WTC11 (cell line): ENCODE data around the gene NMRAL1. TPM values are rescaled to one million over a fixed set of nuclear protein-coding genes. Genes with fewer than 3 reads are reported as not detected.

Experiments used
- ELF4 ChIP-seq: sonication (generic); formaldehyde crosslinking; IDR thresholded peaks from 2 replicates; pipeline ENCODE4 v1.8.1; 2022; ENCODE audit warnings: low read depth, mild to moderate bottlenecking, moderate library complexity, missing genetic modification reagents
- ETV6 ChIP-seq: sonication (generic); formaldehyde crosslinking; IDR thresholded peaks from 2 replicates; pipeline ENCODE4 v1.8.1; 2022; ENCODE audit warnings: mild to moderate bottlenecking, missing genetic modification reagents
- FOXK1 ChIP-seq: sonication (generic); formaldehyde crosslinking; IDR thresholded peaks from 2 replicates; pipeline ENCODE4 v1.8.0; 2022; ENCODE audit warnings: mild to moderate bottlenecking, moderate library complexity, missing genetic modification reagents
- HMGA2 ChIP-seq: fragments of 250-450 bp; sonication (Bioruptor Pico); IDR thresholded peaks from 2 replicates; pipeline ENCODE4 v1.4.0; 2021; ENCODE audit warnings: mild to moderate bottlenecking, moderate library complexity
- JUN ChIP-seq: sonication (generic); formaldehyde crosslinking; IDR thresholded peaks from 2 replicates; pipeline ENCODE4 v1.8.0; 2023; ENCODE audit warnings: mild to moderate bottlenecking, missing genetic modification reagents
- MXD4 ChIP-seq: fragments of 250-450 bp; sonication (Bioruptor Pico); IDR thresholded peaks from 2 replicates; pipeline ENCODE4 v1.8.0; 2021; ENCODE audit warnings: mild to moderate bottlenecking, moderate library complexity, borderline replicate concordance
- NFYB ChIP-seq: sonication (generic); formaldehyde crosslinking; conservative IDR thresholded peaks from 2 replicates; pipeline ENCODE4 v1.8.0; 2022; ENCODE audit warnings: low read depth, missing genetic modification reagents
- NR1H2 ChIP-seq: sonication (generic); formaldehyde crosslinking; IDR thresholded peaks from 2 replicates; pipeline ENCODE4 v1.9.0; 2021; ENCODE audit warnings: mild to moderate bottlenecking, moderate library complexity, missing genetic modification reagents
- OVOL2 ChIP-seq: fragments of 250-450 bp; sonication (Bioruptor Pico); IDR thresholded peaks from 2 replicates; pipeline ENCODE4 v1.9.0; 2021; ENCODE audit warnings: mild to moderate bottlenecking, borderline replicate concordance
- PRRX2 ChIP-seq: fragments of 250-450 bp; sonication (Bioruptor Pico); IDR thresholded peaks from 2 replicates; pipeline ENCODE4 v1.8.0; 2021; ENCODE audit warnings: mild to moderate bottlenecking
- RORB ChIP-seq: fragments of 250-450 bp; sonication (Bioruptor Pico); IDR thresholded peaks from 2 replicates; pipeline ENCODE4 v1.9.0; 2021; ENCODE audit warnings: mild to moderate bottlenecking
- SOX15 ChIP-seq: fragments of 250-450 bp; sonication (Bioruptor Pico); IDR thresholded peaks from 2 replicates; pipeline ENCODE4 v1.9.0; 2021; ENCODE audit warnings: mild to moderate bottlenecking
- SP1 ChIP-seq: sonication (generic); formaldehyde crosslinking; conservative IDR thresholded peaks from 2 replicates; pipeline ENCODE4 v1.8.1; 2022; ENCODE audit warnings: missing genetic modification reagents
- TP53 ChIP-seq: sonication (generic); formaldehyde crosslinking; IDR thresholded peaks from 2 replicates; pipeline ENCODE4 v1.8.1; 2023; ENCODE audit warnings: mild to moderate bottlenecking, missing genetic modification reagents
- ZNF219 ChIP-seq: sonication (generic); formaldehyde crosslinking; IDR thresholded peaks from 2 replicates; pipeline ENCODE4 v1.8.0; 2023; ENCODE audit warnings: missing genetic modification reagents, mild to moderate bottlenecking, borderline replicate concordance
- ZNF232 ChIP-seq: sonication (generic); formaldehyde crosslinking; IDR thresholded peaks from 2 replicates; pipeline ENCODE4 v1.8.0; 2022; ENCODE audit warnings: mild to moderate bottlenecking, missing genetic modification reagents
- ZNF396 ChIP-seq: fragments of 250-450 bp; sonication (Bioruptor Pico); IDR thresholded peaks from 2 replicates; pipeline ENCODE4 v1.8.0; 2021; ENCODE audit warnings: mild to moderate bottlenecking, moderate library complexity, borderline replicate concordance
- total RNA-seq: library from RNA; stranded (reverse); gene quantifications from 3 replicates; pipeline ENCODE4 v1.2.3, GENCODE V29; 2021
- TF ChIP-seq, protein P1 (sequence below): fragments of 250-450 bp; sonication (Bioruptor Pico); conservative IDR thresholded peaks from 2 replicates; pipeline ENCODE4 v1.9.0; 2021; ENCODE audit warnings: mild to moderate bottlenecking
- TF ChIP-seq, protein P2 (sequence below): sonication (generic); formaldehyde crosslinking; IDR thresholded peaks from 2 replicates; pipeline ENCODE4 v1.8.0; 2023; ENCODE audit warnings: mild to moderate bottlenecking, missing genetic modification reagents
- TF ChIP-seq, protein P3 (sequence below): sonication (generic); formaldehyde crosslinking; IDR thresholded peaks from 2 replicates; pipeline ENCODE4 v1.8.1; 2022; ENCODE audit warnings: low read depth, mild to moderate bottlenecking, moderate library complexity, missing genetic modification reagents, borderline replicate concordance
- TF ChIP-seq, protein P4 (sequence below): sonication (generic); formaldehyde crosslinking; IDR thresholded peaks from 2 replicates; pipeline ENCODE4 v1.8.0; 2022; ENCODE audit warnings: mild to moderate bottlenecking, missing genetic modification reagents
- TF ChIP-seq, protein P5 (sequence below): sonication (generic); formaldehyde crosslinking; IDR thresholded peaks from 2 replicates; pipeline ENCODE4 v1.8.1; 2023; ENCODE audit warnings: mild to moderate bottlenecking, missing genetic modification reagents, moderate library complexity
- TF ChIP-seq, protein P6 (sequence below): sonication (generic); formaldehyde crosslinking; IDR thresholded peaks from 2 replicates; pipeline ENCODE4 v1.8.1; 2022; ENCODE audit warnings: missing genetic modification reagents, borderline replicate concordance
- TF ChIP-seq, protein P7 (sequence below): sonication (generic); formaldehyde crosslinking; IDR thresholded peaks from 2 replicates; pipeline ENCODE4 v1.8.1; 2022; ENCODE audit warnings: low read depth, missing genetic modification reagents, borderline replicate concordance
- TF ChIP-seq, protein P8 (sequence below): sonication (generic); formaldehyde crosslinking; IDR thresholded peaks from 2 replicates; pipeline ENCODE4 v1.8.1; 2023; ENCODE audit warnings: mild to moderate bottlenecking, missing genetic modification reagents, borderline replicate concordance

The NMRAL1 gene
- total RNA-seq, 1 experiment from 2014 or later = 68.1 TPM

DNA sequence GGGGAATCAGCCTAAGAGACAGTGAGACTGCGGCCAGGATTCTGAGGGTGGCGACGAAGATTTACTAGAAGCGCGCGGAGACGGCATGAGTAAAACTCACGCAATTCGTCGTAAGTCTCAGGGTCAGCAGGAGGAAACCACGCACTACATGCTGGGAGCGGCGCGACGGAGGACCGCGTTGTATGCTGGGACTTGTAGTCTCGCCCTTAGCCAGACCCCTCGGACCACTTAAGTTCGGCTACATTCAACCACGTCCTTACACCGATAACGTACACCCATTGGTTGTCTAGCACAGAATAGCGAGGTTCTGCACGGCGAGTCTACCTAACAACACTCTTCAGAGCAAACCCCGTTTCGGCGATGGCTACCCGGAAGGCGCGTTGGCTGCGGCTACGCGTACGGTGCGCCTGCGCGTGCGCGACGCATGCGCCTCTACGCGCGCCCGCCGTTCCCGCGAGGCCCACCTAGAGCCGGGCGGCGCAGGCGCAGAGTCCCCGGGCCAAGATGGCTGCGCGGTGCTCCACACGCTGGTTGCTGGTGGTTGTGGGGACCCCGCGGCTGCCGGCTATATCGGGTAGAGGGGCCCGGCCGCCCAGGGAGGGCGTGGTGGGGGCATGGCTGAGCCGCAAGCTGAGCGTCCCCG lies 48.9 kb downstream of the NMRAL1 start, which contains the start of gene DNAJA3 (continued):
- TF ChIP-seq, protein P1, sequence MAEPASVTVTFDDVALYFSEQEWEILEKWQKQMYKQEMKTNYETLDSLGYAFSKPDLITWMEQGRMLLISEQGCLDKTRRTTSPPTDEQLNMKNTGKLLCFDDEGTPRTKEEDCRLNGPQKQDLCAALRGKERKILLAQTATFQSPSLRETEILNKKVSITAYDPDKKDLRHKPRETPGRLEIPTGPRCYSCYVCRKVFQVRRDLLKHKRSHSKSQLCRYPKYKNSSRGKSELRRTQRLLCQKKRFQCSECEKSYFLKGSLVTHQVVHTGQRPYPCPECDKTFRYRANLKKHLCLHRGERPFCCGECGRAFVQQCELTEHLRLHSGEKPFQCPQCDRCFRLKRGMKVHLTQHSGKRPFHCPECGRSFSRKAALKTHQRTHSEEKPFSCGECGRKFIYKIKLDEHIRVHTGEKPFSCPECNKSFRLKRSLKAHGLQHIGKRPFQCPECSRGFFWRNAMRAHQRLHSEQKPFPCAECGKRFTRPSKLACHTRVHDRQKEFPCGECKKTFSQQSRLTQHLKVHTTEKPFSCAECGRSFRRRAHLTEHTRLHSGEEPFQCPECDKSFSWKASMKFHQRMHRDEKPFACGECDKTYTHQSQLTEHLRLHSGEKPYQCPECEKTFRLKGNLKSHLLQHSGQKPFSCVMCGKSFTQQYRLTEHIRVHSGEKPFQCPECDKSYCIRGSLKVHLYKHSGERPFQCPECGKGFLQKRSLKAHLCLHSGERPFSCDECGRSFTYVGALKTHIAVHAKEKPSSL (CRISPR knock-in tag) = no peak
- no peak for TF ChIP-seq SOX15 (CRISPR knock-in tag)
- TF ChIP-seq, protein P2, sequence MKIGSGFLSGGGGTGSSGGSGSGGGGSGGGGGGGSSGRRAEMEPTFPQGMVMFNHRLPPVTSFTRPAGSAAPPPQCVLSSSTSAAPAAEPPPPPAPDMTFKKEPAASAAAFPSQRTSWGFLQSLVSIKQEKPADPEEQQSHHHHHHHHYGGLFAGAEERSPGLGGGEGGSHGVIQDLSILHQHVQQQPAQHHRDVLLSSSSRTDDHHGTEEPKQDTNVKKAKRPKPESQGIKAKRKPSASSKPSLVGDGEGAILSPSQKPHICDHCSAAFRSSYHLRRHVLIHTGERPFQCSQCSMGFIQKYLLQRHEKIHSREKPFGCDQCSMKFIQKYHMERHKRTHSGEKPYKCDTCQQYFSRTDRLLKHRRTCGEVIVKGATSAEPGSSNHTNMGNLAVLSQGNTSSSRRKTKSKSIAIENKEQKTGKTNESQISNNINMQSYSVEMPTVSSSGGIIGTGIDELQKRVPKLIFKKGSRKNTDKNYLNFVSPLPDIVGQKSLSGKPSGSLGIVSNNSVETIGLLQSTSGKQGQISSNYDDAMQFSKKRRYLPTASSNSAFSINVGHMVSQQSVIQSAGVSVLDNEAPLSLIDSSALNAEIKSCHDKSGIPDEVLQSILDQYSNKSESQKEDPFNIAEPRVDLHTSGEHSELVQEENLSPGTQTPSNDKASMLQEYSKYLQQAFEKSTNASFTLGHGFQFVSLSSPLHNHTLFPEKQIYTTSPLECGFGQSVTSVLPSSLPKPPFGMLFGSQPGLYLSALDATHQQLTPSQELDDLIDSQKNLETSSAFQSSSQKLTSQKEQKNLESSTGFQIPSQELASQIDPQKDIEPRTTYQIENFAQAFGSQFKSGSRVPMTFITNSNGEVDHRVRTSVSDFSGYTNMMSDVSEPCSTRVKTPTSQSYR (CRISPR knock-in tag) = no peak
- no peak for TF ChIP-seq TP53 (CRISPR knock-in tag)
- TF ChIP-seq NR1H2 (CRISPR knock-in tag) = no peak
- TF ChIP-seq PRRX2 (CRISPR knock-in tag) = no peak
- no peak for TF ChIP-seq MXD4 (CRISPR knock-in tag)
- no peak for TF ChIP-seq NFYB
- TF ChIP-seq, protein P3, sequence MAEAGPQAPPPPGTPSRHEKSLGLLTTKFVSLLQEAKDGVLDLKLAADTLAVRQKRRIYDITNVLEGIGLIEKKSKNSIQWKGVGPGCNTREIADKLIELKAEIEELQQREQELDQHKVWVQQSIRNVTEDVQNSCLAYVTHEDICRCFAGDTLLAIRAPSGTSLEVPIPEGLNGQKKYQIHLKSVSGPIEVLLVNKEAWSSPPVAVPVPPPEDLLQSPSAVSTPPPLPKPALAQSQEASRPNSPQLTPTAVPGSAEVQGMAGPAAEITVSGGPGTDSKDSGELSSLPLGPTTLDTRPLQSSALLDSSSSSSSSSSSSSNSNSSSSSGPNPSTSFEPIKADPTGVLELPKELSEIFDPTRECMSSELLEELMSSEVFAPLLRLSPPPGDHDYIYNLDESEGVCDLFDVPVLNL (CRISPR knock-in tag) = peak; percentile 28; the same call in 1 of the 2 replicates
- no peak for TF ChIP-seq ZNF232 (CRISPR knock-in tag)
- TF ChIP-seq, protein P4, sequence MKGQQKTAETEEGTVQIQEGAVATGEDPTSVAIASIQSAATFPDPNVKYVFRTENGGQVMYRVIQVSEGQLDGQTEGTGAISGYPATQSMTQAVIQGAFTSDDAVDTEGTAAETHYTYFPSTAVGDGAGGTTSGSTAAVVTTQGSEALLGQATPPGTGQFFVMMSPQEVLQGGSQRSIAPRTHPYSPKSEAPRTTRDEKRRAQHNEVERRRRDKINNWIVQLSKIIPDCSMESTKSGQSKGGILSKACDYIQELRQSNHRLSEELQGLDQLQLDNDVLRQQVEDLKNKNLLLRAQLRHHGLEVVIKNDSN (CRISPR knock-in tag) = peak; percentile 12; the same call in 1 of the 2 replicates
- no peak for TF ChIP-seq JUN (CRISPR knock-in tag)
- TF ChIP-seq, protein P5, sequence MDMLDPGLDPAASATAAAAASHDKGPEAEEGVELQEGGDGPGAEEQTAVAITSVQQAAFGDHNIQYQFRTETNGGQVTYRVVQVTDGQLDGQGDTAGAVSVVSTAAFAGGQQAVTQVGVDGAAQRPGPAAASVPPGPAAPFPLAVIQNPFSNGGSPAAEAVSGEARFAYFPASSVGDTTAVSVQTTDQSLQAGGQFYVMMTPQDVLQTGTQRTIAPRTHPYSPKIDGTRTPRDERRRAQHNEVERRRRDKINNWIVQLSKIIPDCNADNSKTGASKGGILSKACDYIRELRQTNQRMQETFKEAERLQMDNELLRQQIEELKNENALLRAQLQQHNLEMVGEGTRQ (CRISPR knock-in tag) = 0 out of 2 replicates have a peak, but pooled peaks have one; percentile 20
- TF ChIP-seq ELF4 (CRISPR knock-in tag) = no peak
- TF ChIP-seq RORB = no peak
- TF ChIP-seq ZNF396 (CRISPR knock-in tag) = no peak
- TF ChIP-seq FOXK1 = peak; percentile 84
- TF ChIP-seq, protein P6, sequence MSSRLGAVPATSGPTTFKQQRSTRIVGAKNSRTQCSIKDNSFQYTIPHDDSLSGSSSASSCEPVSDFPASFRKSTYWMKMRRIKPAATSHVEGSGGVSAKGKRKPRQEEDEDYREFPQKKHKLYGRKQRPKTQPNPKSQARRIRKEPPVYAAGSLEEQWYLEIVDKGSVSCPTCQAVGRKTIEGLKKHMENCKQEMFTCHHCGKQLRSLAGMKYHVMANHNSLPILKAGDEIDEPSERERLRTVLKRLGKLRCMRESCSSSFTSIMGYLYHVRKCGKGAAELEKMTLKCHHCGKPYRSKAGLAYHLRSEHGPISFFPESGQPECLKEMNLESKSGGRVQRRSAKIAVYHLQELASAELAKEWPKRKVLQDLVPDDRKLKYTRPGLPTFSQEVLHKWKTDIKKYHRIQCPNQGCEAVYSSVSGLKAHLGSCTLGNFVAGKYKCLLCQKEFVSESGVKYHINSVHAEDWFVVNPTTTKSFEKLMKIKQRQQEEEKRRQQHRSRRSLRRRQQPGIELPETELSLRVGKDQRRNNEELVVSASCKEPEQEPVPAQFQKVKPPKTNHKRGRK (CRISPR knock-in tag) = no peak
- peak; percentile 94 for TF ChIP-seq ETV6 (CRISPR knock-in tag)
- TF ChIP-seq, protein P7, sequence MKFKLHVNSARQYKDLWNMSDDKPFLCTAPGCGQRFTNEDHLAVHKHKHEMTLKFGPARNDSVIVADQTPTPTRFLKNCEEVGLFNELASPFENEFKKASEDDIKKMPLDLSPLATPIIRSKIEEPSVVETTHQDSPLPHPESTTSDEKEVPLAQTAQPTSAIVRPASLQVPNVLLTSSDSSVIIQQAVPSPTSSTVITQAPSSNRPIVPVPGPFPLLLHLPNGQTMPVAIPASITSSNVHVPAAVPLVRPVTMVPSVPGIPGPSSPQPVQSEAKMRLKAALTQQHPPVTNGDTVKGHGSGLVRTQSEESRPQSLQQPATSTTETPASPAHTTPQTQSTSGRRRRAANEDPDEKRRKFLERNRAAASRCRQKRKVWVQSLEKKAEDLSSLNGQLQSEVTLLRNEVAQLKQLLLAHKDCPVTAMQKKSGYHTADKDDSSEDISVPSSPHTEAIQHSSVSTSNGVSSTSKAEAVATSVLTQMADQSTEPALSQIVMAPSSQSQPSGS (CRISPR knock-in tag) = no peak
- peak; percentile 57 for TF ChIP-seq SP1 (CRISPR knock-in tag)
- no peak for TF ChIP-seq ZNF219 (CRISPR knock-in tag)
- no peak for TF ChIP-seq HMGA2 (CRISPR knock-in tag)
- TF ChIP-seq, protein P8, sequence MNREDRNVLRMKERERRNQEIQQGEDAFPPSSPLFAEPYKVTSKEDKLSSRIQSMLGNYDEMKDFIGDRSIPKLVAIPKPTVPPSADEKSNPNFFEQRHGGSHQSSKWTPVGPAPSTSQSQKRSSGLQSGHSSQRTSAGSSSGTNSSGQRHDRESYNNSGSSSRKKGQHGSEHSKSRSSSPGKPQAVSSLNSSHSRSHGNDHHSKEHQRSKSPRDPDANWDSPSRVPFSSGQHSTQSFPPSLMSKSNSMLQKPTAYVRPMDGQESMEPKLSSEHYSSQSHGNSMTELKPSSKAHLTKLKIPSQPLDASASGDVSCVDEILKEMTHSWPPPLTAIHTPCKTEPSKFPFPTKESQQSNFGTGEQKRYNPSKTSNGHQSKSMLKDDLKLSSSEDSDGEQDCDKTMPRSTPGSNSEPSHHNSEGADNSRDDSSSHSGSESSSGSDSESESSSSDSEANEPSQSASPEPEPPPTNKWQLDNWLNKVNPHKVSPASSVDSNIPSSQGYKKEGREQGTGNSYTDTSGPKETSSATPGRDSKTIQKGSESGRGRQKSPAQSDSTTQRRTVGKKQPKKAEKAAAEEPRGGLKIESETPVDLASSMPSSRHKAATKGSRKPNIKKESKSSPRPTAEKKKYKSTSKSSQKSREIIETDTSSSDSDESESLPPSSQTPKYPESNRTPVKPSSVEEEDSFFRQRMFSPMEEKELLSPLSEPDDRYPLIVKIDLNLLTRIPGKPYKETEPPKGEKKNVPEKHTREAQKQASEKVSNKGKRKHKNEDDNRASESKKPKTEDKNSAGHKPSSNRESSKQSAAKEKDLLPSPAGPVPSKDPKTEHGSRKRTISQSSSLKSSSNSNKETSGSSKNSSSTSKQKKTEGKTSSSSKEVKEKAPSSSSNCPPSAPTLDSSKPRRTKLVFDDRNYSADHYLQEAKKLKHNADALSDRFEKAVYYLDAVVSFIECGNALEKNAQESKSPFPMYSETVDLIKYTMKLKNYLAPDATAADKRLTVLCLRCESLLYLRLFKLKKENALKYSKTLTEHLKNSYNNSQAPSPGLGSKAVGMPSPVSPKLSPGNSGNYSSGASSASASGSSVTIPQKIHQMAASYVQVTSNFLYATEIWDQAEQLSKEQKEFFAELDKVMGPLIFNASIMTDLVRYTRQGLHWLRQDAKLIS = no peak
- TF ChIP-seq OVOL2 = no peak
